ENCODE results near the gene CCR5.

The CCR5 gene

DNA sequence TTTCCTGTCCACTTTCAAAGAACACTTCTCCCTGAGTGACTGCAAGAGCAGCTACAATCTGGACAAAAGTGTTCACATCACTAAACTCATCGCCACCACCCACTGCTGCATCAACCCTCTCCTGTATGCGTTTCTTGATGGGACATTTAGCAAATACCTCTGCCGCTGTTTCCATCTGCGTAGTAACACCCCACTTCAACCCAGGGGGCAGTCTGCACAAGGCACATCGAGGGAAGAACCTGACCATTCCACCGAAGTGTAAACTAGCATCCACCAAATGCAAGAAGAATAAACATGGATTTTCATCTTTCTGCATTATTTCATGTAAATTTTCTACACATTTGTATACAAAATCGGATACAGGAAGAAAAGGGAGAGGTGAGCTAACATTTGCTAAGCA lies 38.1 kb downstream of the CCR5 start:
- DNase-seq (ENCODE audit: low spot score) = no peak

DNA sequence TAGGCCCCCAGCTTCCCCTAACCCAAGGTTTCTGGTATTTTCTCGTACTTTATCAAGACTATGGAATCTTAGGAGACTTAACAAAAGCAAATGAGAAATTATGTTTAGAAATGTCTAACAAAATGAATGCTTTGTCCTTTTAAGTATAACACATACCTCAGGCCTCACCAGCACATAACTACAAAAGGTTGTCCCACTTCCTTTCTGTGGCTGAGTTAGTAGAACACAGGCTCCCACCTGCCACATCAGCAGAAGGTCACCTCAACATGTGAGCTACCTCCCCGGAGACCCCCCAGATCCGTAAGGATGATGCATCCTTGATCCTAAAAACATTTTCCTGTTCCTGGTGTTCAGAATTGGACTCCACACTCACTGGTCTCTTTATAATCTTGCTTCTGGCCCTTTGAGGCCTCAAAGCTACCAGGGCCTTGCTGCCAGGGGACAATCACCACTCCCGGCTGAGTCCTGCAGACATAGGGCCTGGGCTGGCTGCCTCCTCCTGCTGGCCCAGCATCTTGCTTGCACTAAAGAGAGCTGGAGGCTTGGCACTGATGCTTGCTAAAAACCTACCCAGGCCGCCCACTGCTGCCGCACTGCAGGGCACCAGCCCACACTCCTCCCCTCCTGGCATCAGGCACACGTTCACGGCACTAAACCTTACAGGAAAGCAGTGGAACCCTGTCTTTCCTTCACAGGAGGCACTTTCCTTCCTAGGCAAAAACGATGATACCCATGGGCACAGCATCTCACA lies 39.2 kb downstream of the CCR5 start:
- no peak for DNase-seq (ENCODE audit: low spot score)

- no peak for DNase-seq (ENCODE audit: low spot score)
Measured at GRCh38 chr3:46410669-46411068, 39.9 kb downstream of the CCR5 start.

DNA sequence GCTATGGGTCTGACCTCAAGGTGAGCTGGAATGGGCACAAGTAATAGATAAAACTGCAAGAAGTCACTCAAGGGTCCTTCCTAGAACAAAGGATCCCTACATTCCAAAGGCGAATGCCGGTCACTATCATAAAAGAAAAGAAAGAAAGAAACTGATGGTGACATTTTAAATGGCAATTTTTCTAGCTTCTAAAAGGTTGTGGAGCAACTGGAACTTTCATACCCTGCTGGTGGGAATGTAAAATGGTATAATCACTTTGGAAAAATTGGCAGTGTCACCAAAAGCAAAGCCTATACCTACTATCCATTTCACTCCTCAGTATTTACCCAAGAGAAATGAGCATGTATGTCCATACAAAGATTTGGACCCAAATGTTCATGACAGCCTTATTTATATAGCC lies 40.5 kb downstream of the CCR5 start:
- DNase-seq (ENCODE audit: low spot score) = no peak

DNA sequence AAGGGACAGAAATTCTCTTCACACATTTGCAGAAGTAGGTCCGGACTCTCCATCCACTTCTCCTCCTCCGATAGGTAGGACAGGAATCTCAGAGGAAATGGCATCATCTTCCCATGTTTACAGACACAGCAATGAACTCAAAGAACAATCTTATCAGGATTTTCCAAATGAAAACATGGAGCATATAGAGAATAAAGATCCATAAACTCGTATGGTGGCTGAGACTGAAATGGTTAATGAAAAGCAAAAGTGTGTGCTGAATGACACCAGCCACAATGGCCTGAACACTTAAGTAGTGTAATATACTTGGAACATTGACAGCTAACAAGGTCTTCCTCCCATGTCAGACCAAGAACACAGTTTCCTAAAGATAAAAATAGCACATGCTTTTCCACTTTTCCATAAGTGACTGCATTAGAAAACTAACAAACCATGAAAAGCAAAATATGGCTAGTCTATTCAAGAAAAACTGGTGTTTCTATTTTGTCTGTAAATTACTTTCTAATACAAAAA lies 42.1 kb downstream of the CCR5 start:
- no peak for DNase-seq (ENCODE audit: low spot score)

- no peak for DNase-seq (ENCODE audit: low spot score)
Measured at GRCh38 chr3:46413951-46414350, 43.2 kb downstream of the CCR5 start.

DNA sequence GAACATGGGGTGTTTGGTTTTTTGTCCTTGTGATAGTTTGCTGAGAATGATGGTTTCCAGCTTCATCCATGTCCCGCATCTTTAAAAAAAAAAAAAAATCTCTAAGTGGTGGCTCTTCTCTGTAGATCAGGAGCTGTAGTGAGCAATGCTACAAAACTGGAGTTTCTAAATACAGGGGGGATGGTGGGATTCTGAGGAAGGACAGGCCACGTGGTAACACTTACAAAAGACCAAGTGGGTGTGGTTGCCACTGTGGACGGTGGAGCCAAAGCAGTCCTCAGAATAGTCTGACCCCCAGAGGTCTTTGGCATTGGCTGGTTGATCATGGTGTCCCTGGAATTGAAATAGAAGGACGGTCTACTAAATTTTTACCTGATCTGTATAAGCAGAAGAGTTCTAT lies 44.0 kb downstream of the CCR5 start:
- DNase-seq (ENCODE audit: low spot score) = no peak

DNA sequence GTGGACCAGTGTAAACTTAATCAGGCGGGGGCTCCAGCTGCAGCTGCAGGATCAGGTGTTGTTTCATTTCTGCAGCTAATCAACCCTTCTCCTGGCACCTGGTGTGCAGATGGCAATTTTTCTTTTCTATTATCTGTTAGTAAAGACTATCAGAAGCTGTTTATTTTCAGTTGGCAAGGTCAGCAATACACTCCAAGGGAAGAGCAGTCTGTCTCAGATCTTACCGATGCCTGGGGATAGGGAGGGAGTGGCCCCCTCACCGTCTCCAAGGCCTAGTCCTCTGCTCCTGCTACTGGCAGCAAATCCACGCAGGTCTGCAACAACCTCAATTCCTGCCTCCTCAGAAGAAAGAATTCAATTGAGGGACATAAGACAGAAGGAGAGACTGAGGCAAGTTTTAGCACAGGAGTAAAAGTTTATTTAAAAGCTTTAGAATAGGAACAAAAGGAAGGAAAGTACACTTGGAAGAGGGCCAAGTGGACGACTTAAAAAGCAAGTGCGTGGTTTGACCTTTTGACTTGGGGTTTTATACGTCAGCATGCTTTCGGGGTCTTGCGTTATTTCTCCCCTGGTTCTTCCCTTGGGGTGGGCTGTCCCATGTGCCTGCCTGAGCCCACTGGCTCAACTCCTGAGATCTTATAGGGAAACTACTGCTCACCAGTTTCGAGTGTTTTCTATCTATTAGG lies 45.5 kb downstream of the CCR5 start:
- DNase-seq (ENCODE audit: low spot score) = no peak

DNA sequence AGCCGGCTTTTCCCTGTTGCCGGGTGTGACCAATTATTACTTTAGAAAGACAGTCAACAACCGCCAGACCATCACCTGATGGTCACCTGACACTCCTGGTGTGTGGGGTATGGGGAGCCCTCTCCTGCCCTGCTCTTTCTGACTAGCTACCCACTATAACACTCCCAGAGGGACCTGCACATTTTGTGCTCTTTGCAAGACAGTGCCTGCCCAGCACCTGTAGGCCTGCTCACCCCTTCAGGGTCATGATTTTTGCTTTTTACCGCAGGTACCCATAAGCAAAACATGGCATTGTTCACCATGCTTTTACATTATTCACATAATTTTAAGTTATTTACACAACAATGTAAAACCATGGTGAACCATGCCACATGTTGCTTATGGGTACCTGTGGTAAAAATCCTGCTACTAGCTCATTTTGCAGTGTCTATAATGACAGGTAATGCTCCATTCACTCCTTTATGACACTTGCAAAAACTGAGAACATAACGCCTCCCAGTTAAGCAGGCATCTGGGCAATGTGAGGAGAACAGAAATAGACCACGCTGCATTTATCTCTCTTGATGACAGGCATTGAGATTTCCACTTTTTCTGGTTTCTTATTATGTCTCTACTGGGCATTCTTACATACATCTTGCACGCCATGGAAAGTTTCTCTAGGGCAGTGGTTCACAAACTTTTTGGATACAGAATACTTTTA lies 46.2 kb downstream of the CCR5 start:
- no peak for DNase-seq (ENCODE audit: low spot score)

DNA sequence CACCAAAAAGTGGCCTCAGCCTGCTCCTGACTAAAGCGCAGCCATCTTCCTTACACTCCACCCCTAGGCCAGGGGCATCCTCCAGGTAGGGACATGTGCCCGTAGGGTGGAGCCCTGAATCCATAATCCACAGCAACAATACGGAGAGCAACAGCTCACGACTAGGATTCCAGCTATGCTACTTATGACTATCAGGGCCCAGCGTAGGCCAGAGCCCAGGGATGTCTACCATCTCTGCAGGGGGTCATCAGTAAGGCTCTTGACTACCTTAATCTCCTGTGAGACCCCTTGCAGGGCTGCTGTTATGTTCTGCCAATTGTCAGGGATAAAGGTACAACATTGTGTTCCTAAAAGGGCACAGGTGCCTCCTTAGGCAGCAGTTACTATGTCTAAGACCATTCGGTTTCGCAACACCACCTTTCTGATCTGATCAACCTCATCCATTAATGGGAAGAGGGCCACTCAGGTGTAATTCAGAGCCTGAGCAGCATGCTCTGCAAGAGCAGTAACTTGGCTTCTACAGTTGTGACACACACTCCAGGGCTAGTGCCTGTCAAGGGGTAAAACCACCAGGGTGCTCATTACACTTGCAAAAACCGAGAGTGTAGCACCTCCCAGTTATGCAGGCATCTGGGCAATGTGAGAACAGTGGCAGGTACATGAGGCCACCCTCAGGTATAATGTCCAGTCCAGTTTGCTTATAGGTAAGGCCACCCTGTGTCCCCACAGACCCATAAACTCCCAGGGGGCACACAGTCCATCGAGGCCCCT lies 47.3 kb downstream of the CCR5 start:
- no peak for DNase-seq (ENCODE audit: low spot score)

- DNase-seq (ENCODE audit: low spot score) = no peak
Measured at GRCh38 chr3:46419816-46420215, 49.1 kb downstream of the CCR5 start.

- DNase-seq (ENCODE audit: low spot score) = no peak
Measured at GRCh38 chr3:46420931-46421330, 50.2 kb downstream of the CCR5 start.

DNA sequence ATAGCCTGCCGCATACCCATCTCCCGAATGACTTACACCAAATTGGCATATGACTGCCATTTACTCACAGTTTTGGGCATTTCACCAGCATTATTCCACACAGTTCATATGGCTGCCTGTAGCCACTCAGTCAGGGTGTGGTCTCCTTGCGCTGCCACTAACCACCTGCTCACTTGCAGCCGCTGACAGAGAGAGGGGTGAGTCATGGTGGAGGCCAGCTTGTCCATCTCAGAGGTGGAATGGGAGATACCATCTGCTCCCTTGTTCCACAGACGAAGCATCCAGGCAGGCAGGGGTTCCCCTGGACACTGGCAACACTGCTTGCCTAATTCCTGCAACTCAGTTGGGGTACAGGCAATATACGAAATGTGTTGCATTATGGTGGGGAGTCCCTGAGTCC lies 51.9 kb downstream of the CCR5 start:
- DNase-seq (ENCODE audit: low spot score) = no peak

- no peak for DNase-seq (ENCODE audit: low spot score)
Measured at GRCh38 chr3:46423588-46423987, 52.8 kb downstream of the CCR5 start.

All from HuH-7.5 (cell line).